MCF 10A (cell line): ENCODE results near the gene SLC35A3. TPM values are rescaled to one million over a fixed set of nuclear protein-coding genes. Genes with fewer than 3 reads are reported as not detected.
"Not testable (repeated sequence)": the region's sequence is repeated elsewhere in the genome, so short reads cannot be mapped to it uniquely, and the experiment has no call there.

Experiments used
- BruUV-seq: library from RNA; stranded (reverse); fragments of 400-500 nt; replicated peaks from 2 replicates; lab custom pipeline; 2021; lab: Mats Ljungman, UMichigan
- CTCF ChIA-PET: fragments of 300-600 bp; sonication (Branson Sonifier 250); formaldehyde crosslinking; extraction: SDS; loops from one replicate; lab custom pipeline; 2021; ENCODE audit warnings: antibody characterized with exemption, inconsistent platforms; lab: Yijun Ruan, JAX
- POLR2A ChIA-PET: fragments of 300-600, 350-650 bp; sonication (Branson Sonifier 250); formaldehyde crosslinking; extraction: SDS; loops from one replicate; lab custom pipeline; 2020; ENCODE audit warnings: antibody characterized with exemption, inconsistent platforms; lab: Yijun Ruan, JAX
- DNase-seq: peaks from one replicate; pipeline ENCODE4 v3.0.0-alpha.2; 2018; ENCODE audit not compliant: unreplicated experiment
- H3K27ac Mint-ChIP-seq: one replicate; pipeline ENCODE4 v1.8.0; 2022; ENCODE audit warnings: mild to moderate bottlenecking, low read depth, mixed read lengths; ENCODE audit not compliant: unreplicated experiment
- H3K27me3 Mint-ChIP-seq: one replicate; pipeline ENCODE4 v1.8.0; 2022; ENCODE audit warnings: mixed read lengths; ENCODE audit not compliant: insufficient read depth, unreplicated experiment
- H3K36me3 Mint-ChIP-seq: one replicate; pipeline ENCODE4 v1.8.0; 2022; ENCODE audit warnings: mild to moderate bottlenecking, moderate library complexity, mixed read lengths; ENCODE audit not compliant: insufficient read depth, unreplicated experiment
- H3K4me1 Mint-ChIP-seq: one replicate; pipeline ENCODE4 v1.8.0; 2022; ENCODE audit warnings: mixed read lengths; ENCODE audit not compliant: insufficient read depth, unreplicated experiment
- H3K4me3 Mint-ChIP-seq: one replicate; pipeline ENCODE4 v1.8.0; 2022; ENCODE audit warnings: mild to moderate bottlenecking, moderate library complexity, mixed read lengths; ENCODE audit not compliant: unreplicated experiment
- H3K9me3 Mint-ChIP-seq: one replicate; pipeline ENCODE4 v1.8.0; 2022; ENCODE audit warnings: mixed read lengths; ENCODE audit not compliant: unreplicated experiment
- CTCF ChIP-seq: fragments of 200-600 bp; IDR thresholded peaks from one replicate; pipeline ENCODE4 v1.8.0; 2022; ENCODE audit warnings: antibody characterized with exemption, mild to moderate bottlenecking; ENCODE audit not compliant: unreplicated experiment
- intact Hi-C: fragments of 100-400 bp; cut with micrococcal nuclease; formaldehyde crosslinking; loops from 2 replicates; pipeline ENCODE4 v1.14.1; 2022
- total RNA-seq: library from RNA; stranded (reverse); gene quantifications from 2 replicates; pipeline ENCODE4 v1.2.3, GENCODE V29; 2022

Gene SLC35A3
- total RNA-seq, 1 experiment from 2014 or later, result 15.1 TPM

GRCh38 chr1:100039591-100039990 lies 69.8 kb downstream of the SLC35A3 start:
- no TSS peak for BruUV-seq

GRCh38 chr1:100045206-100045605 lies 75.4 kb downstream of the SLC35A3 start:
- H3K27me3 Mint-ChIP-seq, result no peaks in the 10 kb centered on the region
- no TSS peak for BruUV-seq
- DNase-seq, result no peak
- ChIA-PET CTCF (interaction anchor here (0.6 kb wide), 1 partner anchor 414 kb away, joined by 3 read pairs; no protein-coding TSS in a partner anchor), POLR2A (no interaction called here)
- peaks cover 20% of the 10 kb centered on the region for H3K36me3 Mint-ChIP-seq
- intact Hi-C loops, result no loop called here
- H3K4me3 Mint-ChIP-seq, result no peak overlapping the region
- H3K4me1 Mint-ChIP-seq, result peaks cover 33% of the 10 kb centered on the region
- no peak overlapping the region for H3K27ac Mint-ChIP-seq
- TF ChIP-seq CTCF, result no peak
- no peaks in the 10 kb centered on the region for H3K9me3 Mint-ChIP-seq

More at GRCh38 chr1:100039591-100039990, 69.8 kb downstream of the SLC35A3 start:
- no peak for TF ChIP-seq CTCF
- Mint-ChIP-seq H3K36me3 (peaks cover 8% of the 10 kb centered on the region), H3K4me3 (peak overlapping the region; percentile 90), H3K4me1 (peaks cover 18% of the 10 kb centered on the region), H3K27me3 (no peaks in the 10 kb centered on the region), H3K9me3 (no peaks in the 10 kb centered on the region), H3K27ac (peak overlapping the region; percentile 97)
- ChIA-PET CTCF (interaction anchor here (0.9 to 1.7 kb wide), 2 partner anchors 22 to 420 kb away, joined by 3 to 4 read pairs; no protein-coding TSS in a partner anchor), POLR2A (interaction anchor here (0.6 to 4.7 kb wide), 22 partner anchors 8 to 856 kb away, joined by 3 to 40 read pairs (median 4); partner anchors contain the start of genes AGL, DBT, EXTL2 and FRRS1)
- no peak for DNase-seq
- intact Hi-C loops, result loop anchor here (2.0 to 10.0 kb wide), 3 partner anchors 189 to 418 kb away; partner anchors contain the start of genes AGL and CDC14A

GRCh38 chr1:100047235-100047708 lies 77.5 kb downstream of the SLC35A3 start:
- Mint-ChIP-seq H3K36me3 (peaks cover 20% of the 10 kb centered on the region), H3K4me1 (peaks cover 33% of the 10 kb centered on the region), H3K4me3 (peak overlapping the region; percentile 17), H3K27ac (peak overlapping the region; percentile 65)
- POLR2A ChIA-PET, result interaction anchor here (0.6 to 3.3 kb wide), 6 partner anchors 9 to 197 kb away, joined by 3 to 34 read pairs (median 6); partner anchors contain the start of gene SLC35A3
- H3K9me3 Mint-ChIP-seq, BruUV-seq, intact Hi-C loops, H3K27me3 Mint-ChIP-seq, CTCF ChIA-PET: not testable (repeated sequence)
- DNase-seq, result peak; percentile 30

GRCh38 chr1:100050139-100050538 lies 80.3 kb downstream of the SLC35A3 start:
- Mint-ChIP-seq H3K4me1 (peaks cover 29% of the 10 kb centered on the region), H3K4me3 (no peak overlapping the region), H3K27me3 (no peaks in the 10 kb centered on the region), H3K27ac (peak overlapping the region; percentile 77), H3K9me3 (no peaks in the 10 kb centered on the region), H3K36me3 (peaks cover 15% of the 10 kb centered on the region)
- ChIA-PET POLR2A (interaction anchor here (0.7 to 3.1 kb wide), 4 partner anchors 8 to 414 kb away, joined by 3 to 40 read pairs (median 7); a partner anchor contains a TSS), CTCF (interaction anchor here (0.6 to 0.7 kb wide), 2 partner anchors 51 to 342 kb away, joined by 3 to 4 read pairs; no protein-coding TSS in a partner anchor)
- no peak for DNase-seq
- BruUV-seq, result no TSS peak
- no peak for TF ChIP-seq CTCF
- intact Hi-C loops, result no loop called here
